Loucy (cell line): ENCODE data around the gene LNPK.

Source experiments
- CTCF ChIP-seq: fragments of 200-600 bp; sonication (generic); conservative IDR thresholded peaks from 2 replicates; pipeline ENCODE4 v1.5.1; 2014; ENCODE audit warnings: mild to moderate bottlenecking, antibody characterized with exemption, low read length
- EZH2phosphoT487 ChIP-seq: fragments of 200-600 bp; IDR thresholded peaks from 2 replicates; pipeline ENCODE4 v1.6.1; 2018; ENCODE audit warnings: antibody characterized with exemption, mild to moderate bottlenecking, moderate library complexity, borderline replicate concordance

DNA sequence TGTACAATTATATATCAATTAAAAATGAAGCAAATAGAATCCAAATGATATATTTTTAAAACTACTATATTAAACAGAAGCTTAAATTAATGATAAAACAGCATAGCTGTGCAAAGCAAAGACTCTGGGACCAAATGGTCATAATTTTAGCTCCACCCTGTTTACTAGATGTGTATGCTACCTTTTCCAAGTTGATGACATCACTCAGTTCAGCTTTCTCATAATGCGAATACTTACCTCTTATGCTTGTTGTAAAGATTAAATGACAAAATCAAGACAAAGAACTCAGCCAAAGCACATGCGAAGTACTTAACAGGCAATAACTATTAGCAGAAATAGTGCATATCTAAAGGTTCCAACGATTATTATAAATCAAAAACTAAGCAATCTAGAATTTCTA is 51.6 kb downstream of the LNPK start:
- TF ChIP-seq CTCF, result no peak
- TF ChIP-seq EZH2phosphoT487, result no peak
